DMS79 (cell line): ENCODE results near the gene MAP3K9.

ENCODE experiments used
- DNase-seq: peaks from one replicate; lab custom pipeline; 2025; lab: John Stamatoyannopoulos, UW

The MAP3K9 gene

GRCh38 chr14:70698288-70698687 lies 111.0 kb downstream of the MAP3K9 start:
- DNase-seq, result no peak

GRCh38 chr14:70697701-70698100 lies 111.6 kb downstream of the MAP3K9 start:
- no peak for DNase-seq

GRCh38 chr14:70696026-70696425 lies 113.3 kb downstream of the MAP3K9 start:
- DNase-seq, result peak; percentile 78

- no peak for DNase-seq
Observed at GRCh38 chr14:70692210-70692609, 117.1 kb downstream of the MAP3K9 start.

DNA sequence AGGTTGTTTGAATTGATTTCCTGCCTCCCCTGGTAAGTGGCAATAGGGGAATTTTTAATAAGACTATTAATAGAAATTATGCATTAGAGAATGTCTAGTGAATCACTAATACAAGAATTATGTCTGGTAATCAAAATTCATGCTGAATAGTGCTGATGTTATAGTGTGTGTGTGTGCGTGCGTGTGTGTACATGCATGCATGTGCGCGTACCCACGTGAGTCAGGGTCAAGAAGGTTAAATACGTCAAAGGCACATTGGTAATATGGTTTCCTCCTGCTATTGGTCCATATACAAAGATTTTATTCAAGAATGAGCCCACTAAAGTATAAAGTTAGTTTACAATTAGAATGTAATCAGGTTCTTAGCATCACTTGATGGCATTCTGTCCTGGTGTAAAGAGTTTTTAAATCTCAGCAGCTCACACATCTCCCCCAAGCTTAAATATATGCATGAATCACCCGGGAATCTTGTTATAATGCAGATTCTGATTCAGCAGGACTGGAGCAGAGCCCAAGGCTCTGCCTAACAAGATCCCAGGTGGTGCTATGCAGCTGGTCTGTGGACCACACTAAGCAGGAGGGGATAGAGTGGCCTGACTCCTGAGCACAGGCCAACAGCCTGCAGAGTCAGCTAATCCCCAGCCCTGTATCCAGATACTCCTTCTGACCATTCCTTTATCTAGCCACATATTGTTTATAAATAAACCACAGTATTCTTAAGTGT lies 123.7 kb downstream of the MAP3K9 start:
- DNase-seq, result no peak

GRCh38 chr14:70683983-70684382 lies 125.3 kb downstream of the MAP3K9 start:
- DNase-seq, result no peak

DNA sequence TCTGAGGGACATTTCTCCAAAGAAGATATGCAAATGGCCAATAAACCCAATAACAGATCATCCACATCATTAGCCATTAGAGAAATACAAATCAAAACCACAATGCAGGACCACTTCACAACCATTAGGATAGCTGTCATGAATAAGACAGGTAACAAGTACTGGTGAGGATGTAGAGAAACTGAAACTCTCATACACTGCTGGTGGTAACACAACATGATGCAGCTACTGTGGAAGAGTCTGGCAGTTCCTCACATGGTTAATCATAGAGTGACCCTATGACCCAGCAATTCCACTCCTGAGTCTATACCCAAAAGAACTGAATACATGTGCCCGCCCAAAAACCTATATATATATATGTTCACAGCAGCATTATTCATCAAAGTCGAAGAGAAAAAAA lies 128.6 kb downstream of the MAP3K9 start:
- no peak for DNase-seq

DNA sequence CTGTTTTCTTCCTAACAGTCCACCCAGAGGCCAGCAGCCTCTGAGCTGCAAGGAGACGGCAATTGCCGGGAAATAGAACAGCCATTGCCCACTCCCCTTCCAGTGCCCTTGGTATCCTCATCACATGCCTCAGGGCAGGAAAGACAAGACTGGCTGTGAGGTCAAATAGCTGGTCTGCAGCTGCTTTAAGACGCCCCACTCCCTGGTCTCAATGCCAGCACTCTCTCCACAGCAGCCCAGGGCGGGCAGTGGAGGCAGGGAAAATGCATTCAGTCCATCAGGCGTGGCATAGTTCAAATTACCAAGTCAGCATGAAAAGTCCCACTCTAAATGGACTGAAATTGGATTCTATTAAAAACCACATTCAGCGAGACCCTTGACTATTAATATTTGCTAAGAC lies 132.0 kb downstream of the MAP3K9 start:
- DNase-seq, result no peak
